B cell (primary cell): ENCODE data around the gene ANKRD66.

ENCODE experiments used
- EZH2 ChIP-seq: IDR thresholded peaks from 2 replicates; pipeline ENCODE4 v1.6.1; 2012; ENCODE audit warnings: borderline replicate concordance, low read depth, mild to moderate bottlenecking, moderate library complexity, low read length; ENCODE audit not compliant: insufficient read depth, poor library complexity, severe bottlenecking
- TF ChIP-seq, protein P1 (sequence below): fragments of 200-600 bp; IDR thresholded peaks from one replicate; pipeline ENCODE4 v1.8.0; 2022; ENCODE audit warnings: antibody characterized with exemption, mild to moderate bottlenecking

DNA sequence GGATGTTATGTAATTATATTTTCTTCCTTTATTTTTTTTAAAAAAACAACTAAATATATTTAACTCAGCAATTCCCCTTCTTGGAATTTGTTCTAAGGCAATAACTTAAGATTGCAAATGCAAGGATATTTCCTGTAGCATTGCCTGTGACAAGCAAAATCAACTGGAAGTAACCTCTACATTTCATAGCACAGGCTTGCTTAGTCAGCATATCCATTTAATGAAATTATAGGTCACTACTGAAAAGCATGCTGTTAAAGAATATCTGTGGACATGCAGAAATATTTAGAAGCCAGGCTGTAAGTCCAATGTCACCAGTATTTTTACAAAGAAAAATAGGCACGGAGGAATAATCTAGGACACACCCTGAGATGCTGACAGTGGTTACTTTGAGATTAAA lies 37.8 kb downstream of the ANKRD66 start:
- TF ChIP-seq, protein P1, sequence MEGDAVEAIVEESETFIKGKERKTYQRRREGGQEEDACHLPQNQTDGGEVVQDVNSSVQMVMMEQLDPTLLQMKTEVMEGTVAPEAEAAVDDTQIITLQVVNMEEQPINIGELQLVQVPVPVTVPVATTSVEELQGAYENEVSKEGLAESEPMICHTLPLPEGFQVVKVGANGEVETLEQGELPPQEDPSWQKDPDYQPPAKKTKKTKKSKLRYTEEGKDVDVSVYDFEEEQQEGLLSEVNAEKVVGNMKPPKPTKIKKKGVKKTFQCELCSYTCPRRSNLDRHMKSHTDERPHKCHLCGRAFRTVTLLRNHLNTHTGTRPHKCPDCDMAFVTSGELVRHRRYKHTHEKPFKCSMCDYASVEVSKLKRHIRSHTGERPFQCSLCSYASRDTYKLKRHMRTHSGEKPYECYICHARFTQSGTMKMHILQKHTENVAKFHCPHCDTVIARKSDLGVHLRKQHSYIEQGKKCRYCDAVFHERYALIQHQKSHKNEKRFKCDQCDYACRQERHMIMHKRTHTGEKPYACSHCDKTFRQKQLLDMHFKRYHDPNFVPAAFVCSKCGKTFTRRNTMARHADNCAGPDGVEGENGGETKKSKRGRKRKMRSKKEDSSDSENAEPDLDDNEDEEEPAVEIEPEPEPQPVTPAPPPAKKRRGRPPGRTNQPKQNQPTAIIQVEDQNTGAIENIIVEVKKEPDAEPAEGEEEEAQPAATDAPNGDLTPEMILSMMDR, result no peak
- TF ChIP-seq EZH2, result no peak
